Memory B cell (primary cell): Measurements from ENCODE around the gene PLPPR5.
"Not testable (repeated sequence)": the region's sequence is repeated elsewhere in the genome, so short reads cannot be mapped to it uniquely, and the experiment has no call there.

Source experiments
- ATAC-seq: fragments of 150-1000 bp; cut with Tn5 transposase; 2 replicates; pipeline ENCODE4 v1.10.0; 2021; ENCODE audit warnings: low read depth, mild to moderate bottlenecking, moderate library complexity
- DNase-seq, 2 donors: peaks; one replicate each; pipeline ENCODE4 v3.0.0; 2022; ENCODE audit warnings: low spot score in 2 of 2
- H3K27ac Mint-ChIP-seq: one replicate; pipeline ENCODE4 v1.8.0; 2022; ENCODE audit warnings: mild to moderate bottlenecking, moderate library complexity, mixed read lengths
- H3K27me3 Mint-ChIP-seq: one replicate; pipeline ENCODE4 v1.8.0; 2022; ENCODE audit warnings: mixed read lengths
- H3K36me3 Mint-ChIP-seq: one replicate; pipeline ENCODE4 v1.8.0; 2022; ENCODE audit warnings: mild to moderate bottlenecking, mixed read lengths
- H3K4me1 Mint-ChIP-seq: one replicate; pipeline ENCODE4 v1.8.0; 2022; ENCODE audit warnings: mixed read lengths
- H3K4me3 Mint-ChIP-seq: one replicate; pipeline ENCODE4 v1.8.0; 2022; ENCODE audit warnings: mild to moderate bottlenecking, moderate library complexity, mixed read lengths
- H3K9me3 Mint-ChIP-seq: one replicate; pipeline ENCODE4 v1.8.0; 2022; ENCODE audit warnings: mixed read lengths

The PLPPR5 gene

GRCh38 chr1:98884864-98885263, 119.8 kb downstream of the PLPPR5 start:
- peaks cover 4% of the 10 kb centered on the region for H3K27me3 Mint-ChIP-seq
- H3K4me1 Mint-ChIP-seq: no peaks in the 10 kb centered on the region
- H3K36me3 Mint-ChIP-seq: no peaks in the 10 kb centered on the region
- DNase-seq: no peak
- H3K9me3 Mint-ChIP-seq: no peaks in the 10 kb centered on the region
- H3K27ac Mint-ChIP-seq: no peak overlapping the region
- ATAC-seq: no peak
- no peak overlapping the region for H3K4me3 Mint-ChIP-seq

DNA sequence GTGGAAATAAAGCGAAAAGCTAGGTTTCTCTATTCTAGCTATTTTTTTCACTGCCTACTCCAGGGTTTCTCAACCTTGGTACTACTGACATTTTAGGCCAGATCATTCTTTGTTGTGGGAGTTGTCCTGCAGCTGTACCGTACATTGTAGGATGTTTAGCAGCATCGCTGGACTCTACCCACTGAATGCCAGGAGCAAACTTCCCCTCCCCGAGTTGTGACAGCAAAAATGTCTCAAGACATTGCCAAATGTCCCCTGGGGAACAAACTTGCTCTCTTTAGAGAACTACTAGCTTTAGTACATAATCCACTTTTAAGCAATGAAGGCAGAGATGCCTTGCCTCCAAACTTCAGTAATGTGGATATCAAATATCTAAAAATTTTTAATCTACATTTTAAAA, 122.8 kb downstream of the PLPPR5 start:
- no peak overlapping the region for H3K4me3 Mint-ChIP-seq
- no peaks in the 10 kb centered on the region for H3K36me3 Mint-ChIP-seq
- DNase-seq: no peak
- ATAC-seq: no peak
- no peak overlapping the region for H3K27ac Mint-ChIP-seq
- H3K9me3 Mint-ChIP-seq: peaks cover 3% of the 10 kb centered on the region
- no peaks in the 10 kb centered on the region for H3K4me1 Mint-ChIP-seq
- H3K27me3 Mint-ChIP-seq: peaks cover 2% of the 10 kb centered on the region

GRCh38 chr1:98881234-98881633, 123.4 kb downstream of the PLPPR5 start:
- DNase-seq, H3K4me3 Mint-ChIP-seq, H3K4me1 Mint-ChIP-seq, H3K27ac Mint-ChIP-seq, H3K36me3 Mint-ChIP-seq, H3K27me3 Mint-ChIP-seq, ATAC-seq, H3K9me3 Mint-ChIP-seq: not testable (repeated sequence)

GRCh38 chr1:98874828-98875227, 129.8 kb downstream of the PLPPR5 start:
- ATAC-seq: no peak
- Mint-ChIP-seq H3K36me3 (peaks cover 7% of the 10 kb centered on the region), H3K9me3 (peaks cover 8% of the 10 kb centered on the region), H3K27me3 (no peaks in the 10 kb centered on the region), H3K4me1 (peaks cover 16% of the 10 kb centered on the region), H3K27ac (no peak overlapping the region), H3K4me3 (no peak overlapping the region)
- no peak for DNase-seq

DNA sequence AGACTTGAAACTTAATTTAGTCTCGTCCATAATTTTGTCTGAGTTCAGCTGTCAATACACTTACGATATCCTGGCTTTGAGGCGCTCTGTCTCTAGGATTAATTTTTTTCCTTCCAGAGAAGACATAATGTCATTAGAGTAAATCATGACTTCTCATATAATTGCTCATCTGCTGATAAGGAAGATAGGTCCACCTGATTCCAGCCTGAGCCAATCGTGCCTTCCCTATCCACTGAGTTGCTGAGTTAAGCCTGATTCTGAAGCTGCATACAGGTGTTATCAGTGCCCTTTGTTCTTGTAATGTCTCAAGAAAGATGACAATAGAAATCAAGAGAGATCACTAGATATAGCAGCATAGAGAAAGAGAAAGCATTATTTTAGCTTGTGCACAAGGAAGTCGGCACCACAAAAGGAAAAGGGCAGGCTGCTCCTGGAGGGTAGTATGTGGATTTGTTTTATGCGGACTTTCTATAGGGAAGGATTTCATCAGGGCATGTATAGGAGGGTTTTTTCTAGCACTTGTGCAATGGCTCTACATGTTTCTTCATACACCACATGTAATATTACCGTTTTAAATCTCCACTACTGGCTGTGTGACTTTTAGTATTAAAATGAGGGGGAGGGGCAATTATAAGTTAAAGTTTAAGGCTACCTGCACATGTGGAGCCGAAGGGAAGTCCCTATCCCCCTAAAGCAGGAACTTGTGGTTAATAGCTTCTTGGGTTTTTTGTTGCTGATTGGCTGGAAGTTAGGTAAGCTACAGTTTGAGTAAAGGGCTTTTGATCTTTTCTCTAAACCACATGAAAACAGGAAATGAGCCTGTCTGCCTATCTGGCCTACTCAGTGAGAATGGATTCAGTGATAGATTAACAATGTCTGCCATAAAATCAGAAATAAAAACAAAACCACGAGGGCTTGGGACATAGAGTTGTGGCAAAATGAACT, 133.4 kb downstream of the PLPPR5 start:
- peak overlapping the region; percentile 59 for H3K4me3 Mint-ChIP-seq
- DNase-seq: peak in 1 of 2 donors; percentile 49
- H3K4me1 Mint-ChIP-seq: peaks cover 16% of the 10 kb centered on the region
- peaks cover 12% of the 10 kb centered on the region for H3K9me3 Mint-ChIP-seq
- H3K36me3 Mint-ChIP-seq: peaks cover 7% of the 10 kb centered on the region
- peak overlapping the region; percentile 85 for H3K27ac Mint-ChIP-seq
- ATAC-seq: peak; percentile 96
- no peaks in the 10 kb centered on the region for H3K27me3 Mint-ChIP-seq

DNA sequence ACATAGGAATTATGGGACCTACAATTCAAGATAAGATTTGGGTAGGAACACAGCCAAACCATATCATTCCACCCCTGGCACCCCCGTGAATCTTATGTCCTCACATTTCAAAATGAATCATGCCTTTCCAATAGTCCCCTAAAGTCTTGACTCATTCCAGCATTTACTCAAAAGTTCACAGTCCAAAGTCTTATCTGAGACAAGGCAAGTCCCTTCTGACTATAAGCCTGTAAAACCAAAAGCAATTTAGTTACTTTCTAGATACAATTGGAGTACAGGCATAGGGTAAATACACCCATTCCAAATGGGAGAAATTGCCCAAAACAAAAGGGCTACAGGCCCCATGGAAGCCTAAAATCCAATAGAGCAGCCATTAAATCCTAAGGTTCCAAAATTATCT, 138.9 kb downstream of the PLPPR5 start:
- H3K9me3 Mint-ChIP-seq: peaks cover 11% of the 10 kb centered on the region
- H3K36me3 Mint-ChIP-seq: peaks cover 4% of the 10 kb centered on the region
- no peak for ATAC-seq

DNA sequence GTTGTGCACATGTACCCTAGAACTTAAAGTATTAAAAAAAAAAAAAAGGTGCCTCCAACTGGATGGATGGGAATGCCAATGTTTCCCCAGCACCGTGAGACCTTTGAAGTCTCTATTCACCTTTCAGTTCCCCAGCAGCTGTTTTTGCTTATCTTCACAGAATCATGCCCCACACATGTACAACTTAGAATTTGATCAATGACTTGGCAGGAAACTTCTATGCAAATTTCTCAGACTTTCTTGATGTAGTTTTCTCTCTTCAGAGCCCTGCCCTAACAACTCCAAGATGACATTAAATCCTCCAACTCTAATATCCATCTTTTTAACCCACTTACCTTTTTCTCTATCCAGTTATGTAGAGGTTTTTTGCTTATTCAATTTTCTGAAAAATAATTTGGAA, 144.3 kb downstream of the PLPPR5 start:
- no peak for DNase-seq
- Mint-ChIP-seq H3K4me1 (peaks cover 3% of the 10 kb centered on the region), H3K27me3 (no peaks in the 10 kb centered on the region), H3K27ac (no peak overlapping the region), H3K9me3 (peaks cover 5% of the 10 kb centered on the region), H3K4me3 (no peak overlapping the region), H3K36me3 (no peaks in the 10 kb centered on the region)
- no peak for ATAC-seq

More for the DNA sequence above, 138.9 kb downstream of the PLPPR5 start:
- Mint-ChIP-seq H3K4me1 (peaks cover 3% of the 10 kb centered on the region), H3K4me3 (no peak overlapping the region), H3K27me3 (no peaks in the 10 kb centered on the region), H3K27ac (no peak overlapping the region)
- DNase-seq: no peak

DNA sequence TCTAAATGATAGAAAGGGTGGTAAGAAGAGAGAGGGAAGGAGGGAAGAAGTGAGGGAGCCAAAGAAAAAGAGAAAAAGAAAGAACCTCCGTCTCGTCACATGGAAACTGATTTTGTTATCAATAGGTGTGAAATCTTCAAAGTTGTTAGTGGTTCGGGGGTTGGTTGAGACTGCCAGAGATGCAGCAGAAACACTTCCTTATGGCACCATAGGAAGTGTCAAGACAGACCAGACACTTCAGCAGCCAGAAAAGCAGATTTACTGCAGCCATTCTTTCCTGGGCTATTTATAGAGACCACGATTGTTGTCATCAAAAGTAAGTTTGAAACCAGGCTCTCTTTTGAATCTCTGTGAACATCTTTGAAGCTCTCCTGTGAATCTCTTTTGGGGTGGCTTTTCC, 150.5 kb downstream of the PLPPR5 start:
- no peak for ATAC-seq

DNA sequence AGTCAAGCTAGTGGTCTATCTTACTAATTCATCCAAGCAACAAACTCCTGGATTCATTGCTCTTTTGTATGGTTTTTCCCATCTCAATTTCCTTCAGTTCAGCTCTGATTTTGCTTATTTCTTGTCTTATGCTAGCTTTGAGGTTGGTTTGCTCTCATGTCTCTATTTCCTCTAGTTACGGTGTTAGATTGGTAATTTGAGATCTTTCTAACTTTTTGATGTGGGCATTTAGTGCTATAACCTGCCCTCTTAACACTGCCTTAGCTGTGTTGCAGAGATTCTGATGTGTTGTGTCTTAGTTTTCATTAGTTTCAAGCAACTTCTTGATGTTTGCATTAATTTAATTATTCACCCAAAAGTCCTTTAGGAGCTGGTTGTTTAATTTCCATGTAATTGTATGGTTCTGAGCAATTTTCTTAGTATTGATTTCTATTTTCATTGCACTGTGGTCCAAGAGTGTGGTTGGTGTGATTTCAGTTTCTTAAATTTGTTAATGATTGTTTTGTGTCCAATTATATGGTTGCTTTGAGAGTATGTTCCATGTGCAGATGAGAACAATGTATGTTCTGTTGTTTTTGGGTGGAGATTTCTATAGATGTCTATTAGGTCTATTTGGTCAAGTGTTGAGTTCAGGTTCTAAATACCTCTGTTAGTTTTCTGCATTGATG, 154.6 kb downstream of the PLPPR5 start:
- DNase-seq (no peak), ATAC-seq (no peak)
- Mint-ChIP-seq H3K27me3 (no peaks in the 10 kb centered on the region), H3K9me3 (peaks cover 5% of the 10 kb centered on the region), H3K36me3 (peaks cover 2% of the 10 kb centered on the region), H3K27ac (no peak overlapping the region), H3K4me1 (no peaks in the 10 kb centered on the region), H3K4me3 (no peak overlapping the region)

More for the DNA sequence above, 150.5 kb downstream of the PLPPR5 start:
- no peak for DNase-seq
- Mint-ChIP-seq H3K27ac (no peak overlapping the region), H3K36me3 (no peaks in the 10 kb centered on the region), H3K9me3 (peaks cover 8% of the 10 kb centered on the region), H3K4me1 (no peaks in the 10 kb centered on the region), H3K4me3 (no peak overlapping the region), H3K27me3 (no peaks in the 10 kb centered on the region)

DNA sequence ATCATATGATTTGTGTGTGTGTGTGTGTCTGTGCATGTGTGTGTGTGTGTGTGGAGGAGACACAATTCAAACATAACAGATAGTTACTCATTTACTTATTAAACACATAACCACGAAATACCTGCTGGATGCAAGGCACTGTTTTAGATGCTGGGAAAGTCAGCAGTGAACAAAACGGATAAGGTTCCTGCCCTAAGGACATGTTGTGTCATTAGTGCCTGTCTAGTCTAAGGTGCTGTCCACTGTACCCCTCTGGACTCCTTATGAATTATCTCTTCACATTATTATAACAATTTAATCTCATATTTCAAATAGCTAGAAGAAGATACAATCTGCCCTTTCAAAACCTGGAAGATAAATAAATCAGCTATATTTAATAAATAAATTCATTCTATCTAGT, 162.4 kb downstream of the PLPPR5 start:
- H3K9me3 Mint-ChIP-seq: no peaks in the 10 kb centered on the region
- no peak for ATAC-seq
- H3K4me3 Mint-ChIP-seq: no peak overlapping the region
- no peaks in the 10 kb centered on the region for H3K4me1 Mint-ChIP-seq
- no peaks in the 10 kb centered on the region for H3K27me3 Mint-ChIP-seq
- DNase-seq: no peak
- H3K27ac Mint-ChIP-seq: no peak overlapping the region
- H3K36me3 Mint-ChIP-seq: no peaks in the 10 kb centered on the region
